Activated CD4-positive, alpha-beta T cell treated with anti-CD3 and anti-CD28 coated beads, Interleukin-2, amount 10 ng/mL, durations not matched to agents 24 days and 14 days (primary cell): Measurements from ENCODE around the gene ADGRF5. TPM values are rescaled to one million over a fixed set of nuclear protein-coding genes. Genes with fewer than 3 reads are reported as not detected.

Experiments used
- DNase-seq: peaks from one replicate; pipeline ENCODE4 v3.0.0; 2022
- H3K27ac Mint-ChIP-seq: one replicate; pipeline ENCODE4 v1.8.0; 2022; ENCODE audit warnings: mild to moderate bottlenecking, mixed read lengths
- H3K27me3 Mint-ChIP-seq: one replicate; pipeline ENCODE4 v1.8.0; 2022; ENCODE audit warnings: mixed read lengths
- H3K36me3 Mint-ChIP-seq: one replicate; pipeline ENCODE4 v1.8.0; 2022; ENCODE audit warnings: low read depth, mild to moderate bottlenecking, mixed read lengths
- H3K4me1 Mint-ChIP-seq: one replicate; pipeline ENCODE4 v1.8.0; 2021; ENCODE audit warnings: mixed read lengths
- H3K4me3 Mint-ChIP-seq: one replicate; pipeline ENCODE4 v1.8.0; 2022; ENCODE audit warnings: mild to moderate bottlenecking, moderate library complexity, mixed read lengths
- H3K9me3 Mint-ChIP-seq: one replicate; pipeline ENCODE4 v1.8.0; 2021; ENCODE audit warnings: mixed read lengths
- intact Hi-C: fragments of 100-400 bp; cut with micrococcal nuclease; formaldehyde crosslinking; loops from one replicate; pipeline ENCODE4 v1.15.1; 2023
- total RNA-seq: library from RNA; stranded (reverse); gene quantifications from 2 replicates; pipeline ENCODE4 v1.2.3, GENCODE V29; 2022

The ADGRF5 gene
- not detected in 2 replicates for total RNA-seq

GRCh38 chr6:46921731-46922130, at the start of gene ADGRF5:
TSS of gene ADGRF5 (minus strand) at chr6:46921938. CDS start at chr6:46906762, 15,176 bp downstream.
- no peak for DNase-seq
- Mint-ChIP-seq H3K36me3 (no peaks in the 10 kb centered on the region), H3K27me3 (no peaks in the 10 kb centered on the region), H3K9me3 (no peaks in the 10 kb centered on the region), H3K4me1 (no peaks in the 10 kb centered on the region), H3K4me3 (no peak within 1 kb of the TSS), H3K27ac (no peak within 1 kb of the TSS)
- intact Hi-C loops, result no loop called here

- no peak overlapping the region for H3K27ac Mint-ChIP-seq
- H3K36me3 Mint-ChIP-seq, result no peaks in the 10 kb centered on the region
- no peak for DNase-seq
- intact Hi-C loops, result no loop called here
- H3K4me1 Mint-ChIP-seq, result no peaks in the 10 kb centered on the region
- no peak overlapping the region for H3K4me3 Mint-ChIP-seq
- H3K27me3 Mint-ChIP-seq, result no peaks in the 10 kb centered on the region
- no peaks in the 10 kb centered on the region for H3K9me3 Mint-ChIP-seq
Observed at GRCh38 chr6:46969206-46969605, 47.5 kb upstream of the ADGRF5 start.

- Mint-ChIP-seq H3K4me1 (no peaks in the 10 kb centered on the region), H3K4me3 (no peak overlapping the region), H3K27me3 (no peaks in the 10 kb centered on the region), H3K9me3 (no peaks in the 10 kb centered on the region), H3K36me3 (no peaks in the 10 kb centered on the region), H3K27ac (no peak overlapping the region)
- intact Hi-C loops, result no loop called here
- DNase-seq, result no peak
Observed at GRCh38 chr6:46967826-46968349, 46.1 kb upstream of the ADGRF5 start.

GRCh38 chr6:46964716-46965519, 43.2 kb upstream of the ADGRF5 start:
- H3K36me3 Mint-ChIP-seq, result no peaks in the 10 kb centered on the region

GRCh38 chr6:46963626-46964025, 41.9 kb upstream of the ADGRF5 start:
- Mint-ChIP-seq H3K4me1 (no peaks in the 10 kb centered on the region), H3K36me3 (no peaks in the 10 kb centered on the region), H3K9me3 (no peaks in the 10 kb centered on the region), H3K27ac (no peak overlapping the region), H3K4me3 (no peak overlapping the region), H3K27me3 (no peaks in the 10 kb centered on the region)
- DNase-seq, result no peak
- intact Hi-C loops, result no loop called here

More at GRCh38 chr6:46964716-46965519, 43.2 kb upstream of the ADGRF5 start:
- Mint-ChIP-seq H3K27ac (no peak overlapping the region), H3K4me3 (no peak overlapping the region), H3K27me3 (no peaks in the 10 kb centered on the region), H3K9me3 (no peaks in the 10 kb centered on the region), H3K4me1 (no peaks in the 10 kb centered on the region)
- intact Hi-C loops, result no loop called here
- DNase-seq, result no peak

GRCh38 chr6:46963039-46963438, 41.3 kb upstream of the ADGRF5 start:
- Mint-ChIP-seq H3K36me3 (no peaks in the 10 kb centered on the region), H3K9me3 (no peaks in the 10 kb centered on the region), H3K27ac (no peak overlapping the region), H3K27me3 (no peaks in the 10 kb centered on the region), H3K4me3 (no peak overlapping the region), H3K4me1 (no peaks in the 10 kb centered on the region)
- intact Hi-C loops, result no loop called here
- DNase-seq, result no peak

- no peak for DNase-seq
- H3K9me3 Mint-ChIP-seq, result no peaks in the 10 kb centered on the region
- no peaks in the 10 kb centered on the region for H3K27me3 Mint-ChIP-seq
- no peaks in the 10 kb centered on the region for H3K4me1 Mint-ChIP-seq
- no peak overlapping the region for H3K27ac Mint-ChIP-seq
- intact Hi-C loops, result no loop called here
- H3K4me3 Mint-ChIP-seq, result no peak overlapping the region
- no peaks in the 10 kb centered on the region for H3K36me3 Mint-ChIP-seq
Observed at GRCh38 chr6:46961711-46962110, 40.0 kb upstream of the ADGRF5 start.

GRCh38 chr6:46961232-46961631, 39.5 kb upstream of the ADGRF5 start:
- H3K9me3 Mint-ChIP-seq, result no peaks in the 10 kb centered on the region
- DNase-seq, result no peak
- no peaks in the 10 kb centered on the region for H3K27me3 Mint-ChIP-seq
- H3K27ac Mint-ChIP-seq, result no peak overlapping the region
- H3K4me3 Mint-ChIP-seq, result no peak overlapping the region
- H3K4me1 Mint-ChIP-seq, result no peaks in the 10 kb centered on the region
- intact Hi-C loops, result no loop called here
- H3K36me3 Mint-ChIP-seq, result no peaks in the 10 kb centered on the region

- Mint-ChIP-seq H3K4me3 (no peak overlapping the region), H3K27me3 (peaks cover 2% of the 10 kb centered on the region)
- intact Hi-C loops, result no loop called here
Observed at GRCh38 chr6:46959419-46959818, 37.7 kb upstream of the ADGRF5 start.

GRCh38 chr6:46956409-46956808, 34.7 kb upstream of the ADGRF5 start:
- Mint-ChIP-seq H3K9me3 (no peaks in the 10 kb centered on the region), H3K27me3 (peaks cover 2% of the 10 kb centered on the region), H3K27ac (no peak overlapping the region), H3K4me1 (no peaks in the 10 kb centered on the region), H3K36me3 (no peaks in the 10 kb centered on the region), H3K4me3 (no peak overlapping the region)
- no peak for DNase-seq
- intact Hi-C loops, result no loop called here

More at GRCh38 chr6:46959419-46959818, 37.7 kb upstream of the ADGRF5 start:
- Mint-ChIP-seq H3K27ac (no peak overlapping the region), H3K36me3 (no peaks in the 10 kb centered on the region), H3K9me3 (no peaks in the 10 kb centered on the region), H3K4me1 (no peaks in the 10 kb centered on the region)
- DNase-seq, result no peak

GRCh38 chr6:46954837-46955451, 33.2 kb upstream of the ADGRF5 start:
- DNase-seq, result no peak
- Mint-ChIP-seq H3K9me3 (no peaks in the 10 kb centered on the region), H3K36me3 (no peaks in the 10 kb centered on the region), H3K27me3 (peaks cover 2% of the 10 kb centered on the region), H3K4me1 (no peaks in the 10 kb centered on the region), H3K27ac (no peak overlapping the region), H3K4me3 (no peak overlapping the region)
- intact Hi-C loops, result no loop called here

- intact Hi-C loops, result no loop called here
Observed at GRCh38 chr6:46953921-46954320, 32.2 kb upstream of the ADGRF5 start.

GRCh38 chr6:46949632-46950280, 28.0 kb upstream of the ADGRF5 start:
- Mint-ChIP-seq H3K27me3 (no peaks in the 10 kb centered on the region), H3K36me3 (no peaks in the 10 kb centered on the region), H3K4me3 (no peak overlapping the region), H3K4me1 (no peaks in the 10 kb centered on the region), H3K9me3 (no peaks in the 10 kb centered on the region), H3K27ac (no peak overlapping the region)
- intact Hi-C loops, result no loop called here
- DNase-seq, result no peak

More at GRCh38 chr6:46953921-46954320, 32.2 kb upstream of the ADGRF5 start:
- DNase-seq, result no peak
- Mint-ChIP-seq H3K27me3 (peaks cover 2% of the 10 kb centered on the region), H3K4me3 (no peak overlapping the region), H3K27ac (no peak overlapping the region), H3K36me3 (no peaks in the 10 kb centered on the region), H3K4me1 (no peaks in the 10 kb centered on the region), H3K9me3 (no peaks in the 10 kb centered on the region)

GRCh38 chr6:46948699-46949098, 27.0 kb upstream of the ADGRF5 start:
- intact Hi-C loops, result no loop called here
- Mint-ChIP-seq H3K27ac (no peak overlapping the region), H3K4me1 (no peaks in the 10 kb centered on the region), H3K4me3 (no peak overlapping the region), H3K36me3 (no peaks in the 10 kb centered on the region), H3K27me3 (no peaks in the 10 kb centered on the region), H3K9me3 (no peaks in the 10 kb centered on the region)
- DNase-seq, result no peak
